Activated CD4-positive, alpha-beta T cell treated with anti-CD3 and anti-CD28 coated beads, Interleukin-10, Interleukin-2, amounts not matched to agents 100 ng/mL and 50 ng/mL, durations not matched to agents 16 hours and 8 hours (primary cell): ENCODE data around the gene GRK4.
A peak's percentile ranks its signal among the peaks of the same experiment; 100 is the strongest.

Experiments used
- DNase-seq: peaks from one replicate; pipeline ENCODE4 v3.0.0-alpha.2; 2020

GRK4 gene

DNA sequence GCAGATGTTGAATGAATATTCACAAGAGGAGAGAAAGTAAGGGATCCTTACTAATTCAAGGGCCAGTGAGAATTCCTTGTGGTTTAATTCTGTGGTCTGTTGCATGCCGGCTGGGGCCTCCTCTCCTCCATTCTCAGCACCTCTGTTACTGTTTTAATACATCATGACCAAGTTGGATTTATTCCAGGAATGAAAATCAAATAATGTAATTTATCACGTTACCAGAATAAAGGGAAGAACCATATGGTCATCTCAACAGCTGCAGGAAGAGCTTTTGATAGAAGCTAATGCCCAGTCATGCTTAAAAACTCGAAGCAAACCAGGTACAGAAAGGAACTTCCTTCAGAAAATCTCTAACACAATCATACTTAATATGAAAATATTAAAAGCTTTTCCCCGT, 54.1 kb downstream of the GRK4 start:
- no peak for DNase-seq

DNA sequence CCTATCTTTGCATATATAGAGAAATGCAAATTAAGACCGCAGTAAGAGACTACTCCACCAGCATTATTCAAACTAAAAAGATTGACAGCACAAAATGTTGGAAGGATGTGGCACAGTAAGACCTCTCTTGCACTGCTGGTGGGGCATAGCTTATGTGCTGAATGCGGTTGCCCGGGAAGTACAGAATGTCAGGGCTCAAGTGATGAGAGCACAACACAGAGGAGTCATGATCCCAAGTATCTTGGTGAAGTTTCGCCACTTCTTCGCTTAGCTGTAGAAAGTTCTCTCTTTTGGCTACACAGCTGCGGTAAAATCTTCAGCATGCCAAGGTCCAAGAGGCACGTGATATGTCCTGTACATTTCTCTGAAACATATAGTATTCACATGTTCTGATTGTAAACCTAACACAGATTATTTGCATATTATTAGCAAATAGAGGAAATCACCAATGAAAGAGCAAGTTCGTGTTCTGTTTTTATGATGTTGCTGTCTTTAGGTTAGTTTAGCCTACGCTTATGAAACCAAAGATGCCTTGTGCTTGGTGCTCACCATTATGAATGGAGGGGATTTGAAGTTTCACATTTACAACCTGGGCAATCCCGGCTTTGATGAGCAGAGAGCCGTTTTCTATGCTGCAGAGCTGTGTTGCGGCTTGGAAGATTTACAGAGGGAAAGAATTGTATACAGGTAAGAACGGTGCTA, 55.9 kb downstream of the GRK4 start:
- DNase-seq, result no peak

GRCh38 chr4:3021127-3021526, 57.8 kb downstream of the GRK4 start:
- peak; percentile 28 for DNase-seq

DNA sequence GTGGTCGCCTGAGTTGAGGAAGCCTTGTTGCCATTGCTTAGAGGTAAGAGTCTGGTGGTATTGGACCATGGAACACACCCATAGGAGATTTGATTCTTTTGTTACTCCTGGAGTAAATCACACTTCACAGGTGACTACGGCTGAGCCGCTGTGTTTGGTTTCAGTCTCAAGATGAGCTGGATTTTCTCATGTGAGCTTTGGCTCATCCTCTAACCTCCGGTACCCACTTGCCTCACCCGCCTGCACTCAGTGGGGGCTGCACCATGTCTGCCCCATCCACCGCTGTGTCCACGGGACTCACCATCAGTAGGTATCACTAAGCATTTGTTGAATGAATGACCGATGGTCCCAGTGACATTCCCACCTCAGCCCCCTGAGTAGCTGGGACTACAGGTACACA, 58.3 kb downstream of the GRK4 start:
- peak; percentile 61 for DNase-seq

DNA sequence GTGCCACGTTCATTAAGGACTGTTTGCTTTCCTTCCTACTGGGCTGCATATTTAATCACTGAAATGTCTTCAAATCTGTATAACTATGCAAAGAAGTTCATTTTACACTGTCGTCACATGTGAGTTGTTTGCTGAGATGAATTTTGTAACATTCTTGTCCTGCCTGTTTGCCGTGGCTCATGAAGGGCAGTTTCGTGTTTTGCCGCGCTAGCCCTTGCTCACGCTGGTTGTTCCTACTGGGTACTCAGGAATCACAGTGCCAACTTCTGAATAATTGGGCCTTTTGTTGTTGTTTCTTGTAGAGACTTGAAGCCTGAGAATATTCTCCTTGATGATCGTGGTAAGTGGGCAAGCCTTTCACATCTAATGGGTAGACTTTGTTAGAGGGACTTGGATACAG, 58.7 kb downstream of the GRK4 start:
- DNase-seq, result no peak

GRCh38 chr4:3022651-3023050, 59.3 kb downstream of the GRK4 start:
- DNase-seq, result no peak

DNA sequence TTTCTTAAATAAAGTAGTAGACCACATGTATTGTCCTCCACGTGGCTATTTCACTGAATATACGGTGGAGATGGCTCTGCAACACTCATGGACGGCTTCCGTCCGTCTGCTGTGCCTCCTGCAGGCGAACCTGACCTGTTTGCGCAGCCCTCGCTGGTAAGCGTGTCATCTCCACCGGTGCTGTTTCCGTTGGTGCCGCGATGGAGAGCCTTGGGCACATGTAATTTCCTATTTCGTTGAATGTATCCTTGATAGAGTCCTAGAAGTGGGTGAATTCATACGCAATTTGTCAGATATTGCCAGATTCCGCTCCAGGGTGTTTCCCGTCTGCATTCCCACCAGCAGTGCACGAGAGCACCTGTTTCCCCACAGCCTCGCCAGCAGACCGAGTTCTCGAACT, 62.5 kb downstream of the GRK4 start:
- no peak for DNase-seq

DNA sequence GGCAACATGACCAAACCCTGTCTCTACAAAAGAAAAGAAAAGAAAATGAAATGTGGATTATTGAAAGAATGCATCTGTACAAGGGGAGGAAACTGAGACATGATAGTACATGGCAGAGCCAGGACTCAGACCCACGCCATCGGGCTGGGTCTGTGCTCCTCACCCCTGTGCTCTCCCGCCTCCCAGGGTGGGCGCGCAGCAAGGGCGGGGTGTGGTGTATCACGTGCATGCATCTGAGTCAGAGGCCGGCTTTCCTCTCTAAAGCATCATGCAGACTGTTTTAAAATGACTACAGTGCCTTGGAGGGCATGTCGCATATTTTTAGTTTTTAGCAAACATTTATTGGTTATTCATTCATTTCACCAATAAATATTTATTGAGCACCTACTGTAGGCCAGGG, 63.2 kb downstream of the GRK4 start:
- no peak for DNase-seq

DNA sequence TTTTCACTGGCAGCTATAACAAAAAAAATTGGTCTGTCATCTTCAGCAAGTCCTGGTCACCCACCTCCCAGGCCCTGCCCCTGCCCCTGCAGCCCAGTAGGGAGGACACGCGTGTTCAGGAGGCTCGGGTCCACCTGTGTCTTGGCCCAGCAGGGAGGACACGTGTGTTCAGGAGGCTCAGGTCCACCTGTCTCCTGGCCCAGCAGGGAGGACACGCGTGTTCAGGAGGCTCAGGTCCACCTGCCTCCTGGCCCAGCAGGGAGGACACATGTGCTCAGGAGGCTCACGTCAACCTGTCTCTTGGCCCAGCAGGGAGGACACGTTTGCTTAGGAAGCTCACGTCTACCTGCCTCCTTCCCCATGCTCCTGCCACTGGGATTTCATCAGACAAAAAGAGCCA, 66.1 kb downstream of the GRK4 start:
- no peak for DNase-seq

- no peak for DNase-seq
Measured at GRCh38 chr4:3030566-3031356, 67.4 kb downstream of the GRK4 start.

- DNase-seq, result no peak
Measured at GRCh38 chr4:3031357-3032082, 68.1 kb downstream of the GRK4 start.

- no peak for DNase-seq
Measured at GRCh38 chr4:3034231-3034630, 70.9 kb downstream of the GRK4 start.

DNA sequence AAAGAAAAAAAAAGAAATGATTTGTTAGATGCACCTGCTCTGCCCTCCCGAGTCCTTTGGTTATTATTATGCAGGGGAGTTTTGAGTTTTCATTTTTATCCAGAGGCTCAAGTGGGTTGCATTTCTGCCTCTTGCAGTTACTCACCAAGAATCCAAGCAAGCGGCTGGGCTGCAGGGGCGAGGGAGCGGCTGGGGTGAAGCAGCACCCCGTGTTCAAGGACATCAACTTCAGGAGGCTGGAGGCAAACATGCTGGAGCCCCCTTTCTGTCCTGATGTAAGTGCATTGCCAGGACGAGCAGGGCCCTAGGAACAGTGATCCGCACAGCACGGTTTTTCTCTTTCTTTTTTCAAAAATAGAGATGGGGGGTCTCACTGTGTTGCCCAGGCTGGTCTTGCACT, 71.9 kb downstream of the GRK4 start:
- no peak for DNase-seq

DNA sequence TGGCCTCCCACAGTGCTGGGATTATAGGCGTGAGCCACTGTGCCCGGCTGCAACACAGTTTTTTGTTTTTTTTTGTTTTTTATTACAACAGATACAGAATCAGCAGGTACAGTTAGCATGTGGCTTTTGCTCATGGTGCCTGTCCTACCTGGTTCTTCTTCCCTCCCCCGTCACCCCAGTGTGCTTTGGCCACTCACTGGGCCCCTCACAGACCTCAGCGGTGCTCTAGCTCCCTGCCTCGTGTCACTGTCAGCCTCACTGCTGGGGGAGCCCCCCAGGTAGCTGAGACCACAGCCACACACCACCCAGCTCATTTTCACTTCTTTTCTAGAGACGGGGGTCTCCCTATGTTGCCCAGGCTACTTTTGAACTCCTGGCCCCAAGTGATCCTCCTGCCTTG, 72.3 kb downstream of the GRK4 start:
- no peak for DNase-seq

DNA sequence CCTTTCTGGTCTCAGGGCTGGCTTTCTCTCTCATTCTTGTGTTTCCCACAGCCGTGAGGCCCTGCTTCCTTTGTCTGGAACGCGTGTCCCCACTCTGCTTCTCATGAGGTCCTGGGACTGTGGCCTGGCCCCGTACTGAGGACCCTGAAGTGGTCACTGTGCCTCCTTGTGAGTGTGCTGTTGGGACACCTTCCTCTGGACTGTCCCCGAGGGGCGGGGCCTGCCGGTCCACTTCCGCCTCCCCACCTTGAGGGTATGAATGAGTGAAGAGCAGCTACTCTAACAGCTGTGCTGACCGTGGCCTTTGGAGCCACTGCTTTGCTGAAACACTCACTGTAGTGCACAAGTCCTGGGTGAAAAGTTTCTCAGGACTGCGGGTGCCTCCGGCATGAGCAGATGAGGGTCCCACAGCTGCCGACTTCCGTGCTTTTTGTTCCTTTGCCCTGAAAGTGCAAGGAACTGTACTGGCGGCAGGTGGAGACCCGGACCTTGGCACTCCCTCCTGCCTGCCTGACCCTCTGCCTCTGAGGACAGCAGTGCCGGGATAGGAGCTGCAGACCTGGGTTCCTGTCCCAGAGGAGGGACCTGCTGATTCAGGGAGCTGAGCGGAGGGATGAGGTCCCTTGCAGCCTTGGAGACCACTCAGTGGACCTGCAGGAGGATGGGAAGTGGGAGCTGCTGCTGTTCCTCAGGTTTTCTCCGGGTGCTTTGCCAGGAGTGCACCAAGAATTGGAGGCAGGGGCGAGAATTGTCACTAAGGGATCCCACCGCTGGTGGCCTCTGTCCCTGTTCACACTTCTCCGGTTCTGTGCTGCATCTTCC, 73.0 kb downstream of the GRK4 start:
- no peak for DNase-seq

- peak; percentile 30 for DNase-seq
Measured at GRCh38 chr4:3037957-3038461, 74.6 kb downstream of the GRK4 start.

- DNase-seq, result no peak
Measured at GRCh38 chr4:3039706-3040366, 76.5 kb downstream of the GRK4 start.

DNA sequence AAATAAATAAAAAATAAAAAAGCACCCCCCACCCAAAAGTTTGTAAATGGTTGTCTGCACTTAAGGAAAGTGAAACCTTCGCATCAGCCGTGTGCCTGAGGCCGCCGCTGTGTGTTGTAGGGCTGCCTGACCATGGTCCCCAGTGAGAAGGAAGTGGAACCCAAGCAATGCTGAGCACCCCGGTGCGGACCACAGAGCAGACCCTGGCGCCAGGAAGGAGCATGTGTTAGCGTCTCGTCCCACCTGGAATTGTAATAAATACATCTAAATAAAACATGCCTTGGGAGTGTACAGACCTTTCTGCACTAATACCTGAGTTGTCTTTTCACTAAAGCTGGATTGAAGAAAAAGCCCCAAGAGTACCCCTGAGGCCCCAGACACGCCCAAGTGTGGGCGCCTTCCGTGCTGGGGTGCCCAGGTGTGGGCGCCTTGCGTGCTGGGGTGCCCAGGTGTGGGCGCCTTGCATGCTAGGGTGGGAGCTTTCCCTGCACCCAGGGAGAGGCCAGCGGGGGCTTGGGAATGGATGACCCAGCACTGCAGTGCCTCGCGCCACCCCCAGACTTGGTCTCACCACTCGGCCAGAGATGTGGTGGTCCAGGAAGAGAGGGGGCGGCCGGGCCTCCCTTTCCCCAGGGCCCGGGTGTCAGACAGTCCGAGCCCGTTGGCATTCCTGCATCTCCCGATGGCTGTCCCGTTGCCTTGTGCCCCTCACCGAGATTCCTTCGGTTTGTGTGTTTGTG, 77.3 kb downstream of the GRK4 start:
- no peak for DNase-seq

DNA sequence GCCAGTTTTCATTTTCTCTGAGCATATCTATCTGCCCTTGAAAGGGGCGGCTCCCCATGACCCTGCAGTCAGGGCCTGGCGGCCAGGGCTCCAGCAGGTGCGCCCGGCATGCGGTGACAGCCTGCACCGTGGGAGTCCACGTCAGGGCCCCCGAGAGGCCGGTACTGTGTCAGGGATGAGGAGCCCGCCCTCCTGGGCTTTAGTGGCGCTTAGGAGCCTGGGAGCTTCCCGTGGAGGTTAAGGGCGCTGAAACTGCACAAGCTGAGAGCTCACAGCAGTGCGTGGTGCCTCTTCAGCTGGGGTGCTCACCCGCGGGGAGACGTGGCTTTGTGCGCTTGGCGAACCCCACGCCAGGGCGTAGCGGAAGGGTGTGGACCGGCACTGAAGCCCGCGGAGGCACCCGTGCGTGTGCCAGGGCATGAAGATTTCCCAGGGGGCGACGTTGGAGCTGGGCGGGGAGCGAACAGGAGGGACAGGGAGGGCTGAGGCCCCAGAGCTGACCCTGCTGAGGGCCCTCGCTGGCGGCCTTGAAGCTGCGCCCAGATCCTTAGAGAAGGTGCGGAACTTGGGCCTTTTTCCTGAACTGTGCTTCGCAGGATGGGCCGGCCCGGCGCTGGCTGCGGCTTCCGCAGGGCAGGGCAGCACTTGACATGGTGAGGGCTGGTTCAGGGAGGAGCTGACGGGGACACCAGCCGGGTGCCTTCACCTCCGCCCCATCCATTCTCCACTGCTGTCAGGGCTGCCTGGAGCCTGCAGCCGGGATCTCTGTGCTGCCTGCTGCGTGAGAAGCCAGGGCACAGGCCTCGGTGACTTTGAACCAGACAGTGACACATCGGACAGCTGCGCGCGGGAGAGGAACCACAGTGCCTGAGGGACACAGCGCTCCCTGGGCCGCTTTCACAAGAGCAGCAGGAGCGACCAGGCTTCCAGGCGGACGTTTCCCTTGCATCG, 78.1 kb downstream of the GRK4 start:
- peak; percentile 38 for DNase-seq

GRCh38 chr4:3042226-3042625, 78.9 kb downstream of the GRK4 start:
- no peak for DNase-seq
